Kidney tubule cell (primary cell): ENCODE results near the gene ELAC1.
A peak's percentile ranks its signal among the peaks of the same experiment; 100 is the strongest.
"Not testable (repeated sequence)": the region's sequence is repeated elsewhere in the genome, so short reads cannot be mapped to it uniquely, and the experiment has no call there.

ENCODE experiments used
- DNase-seq: peaks from one replicate; pipeline ENCODE4 v3.0.0-alpha.2; 2018; ENCODE audit warnings: low spot score

The ELAC1 gene, protein sequence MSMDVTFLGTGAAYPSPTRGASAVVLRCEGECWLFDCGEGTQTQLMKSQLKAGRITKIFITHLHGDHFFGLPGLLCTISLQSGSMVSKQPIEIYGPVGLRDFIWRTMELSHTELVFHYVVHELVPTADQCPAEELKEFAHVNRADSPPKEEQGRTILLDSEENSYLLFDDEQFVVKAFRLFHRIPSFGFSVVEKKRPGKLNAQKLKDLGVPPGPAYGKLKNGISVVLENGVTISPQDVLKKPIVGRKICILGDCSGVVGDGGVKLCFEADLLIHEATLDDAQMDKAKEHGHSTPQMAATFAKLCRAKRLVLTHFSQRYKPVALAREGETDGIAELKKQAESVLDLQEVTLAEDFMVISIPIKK

GRCh38 chr18:50967714-50968661, at the start of gene ELAC1:
Gene ELAC1 (plus strand): TSS chr18:50968040. CDS start chr18:50974405, 6,365 bp downstream.
- peak; percentile 87 for DNase-seq

- no peak for DNase-seq
These were observed 49.7 kb upstream of the ELAC1 start for GRCh38 chr18:50918153-50918552.

GRCh38 chr18:50924372-50924771, 43.5 kb upstream of the ELAC1 start:
- no peak for DNase-seq

- DNase-seq, result no peak
These were observed 41.3 kb upstream of the ELAC1 start for GRCh38 chr18:50926521-50926920.

DNA sequence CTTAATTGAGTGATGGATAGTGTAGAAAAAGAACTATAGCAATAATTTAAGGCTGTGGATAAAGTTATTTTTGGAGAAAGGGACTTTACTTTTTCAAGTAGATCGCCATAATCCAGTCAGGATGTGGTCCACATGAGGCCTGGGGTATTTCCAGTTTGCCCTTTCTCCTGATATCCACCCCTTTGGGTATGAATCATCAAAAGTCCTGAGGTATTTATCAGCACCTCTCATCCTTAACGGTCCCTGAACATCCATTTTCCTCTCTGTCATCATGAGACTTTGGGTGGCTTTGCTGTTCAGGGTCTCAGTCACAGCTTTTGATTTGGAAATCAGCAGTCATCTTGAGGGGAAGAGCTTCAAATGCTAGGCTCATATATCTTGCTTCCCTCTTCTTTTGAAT, 39.3 kb upstream of the ELAC1 start:
- peak; percentile 79 for DNase-seq

- DNase-seq, result no peak
These were observed 34.2 kb upstream of the ELAC1 start for GRCh38 chr18:50933684-50934083.

- DNase-seq, result no peak
These were observed 33.2 kb upstream of the ELAC1 start for GRCh38 chr18:50934545-50935211.

- no peak for DNase-seq
These were observed 32.2 kb upstream of the ELAC1 start for GRCh38 chr18:50935493-50936191.

GRCh38 chr18:50937183-50937582, 30.7 kb upstream of the ELAC1 start:
- no peak for DNase-seq

DNA sequence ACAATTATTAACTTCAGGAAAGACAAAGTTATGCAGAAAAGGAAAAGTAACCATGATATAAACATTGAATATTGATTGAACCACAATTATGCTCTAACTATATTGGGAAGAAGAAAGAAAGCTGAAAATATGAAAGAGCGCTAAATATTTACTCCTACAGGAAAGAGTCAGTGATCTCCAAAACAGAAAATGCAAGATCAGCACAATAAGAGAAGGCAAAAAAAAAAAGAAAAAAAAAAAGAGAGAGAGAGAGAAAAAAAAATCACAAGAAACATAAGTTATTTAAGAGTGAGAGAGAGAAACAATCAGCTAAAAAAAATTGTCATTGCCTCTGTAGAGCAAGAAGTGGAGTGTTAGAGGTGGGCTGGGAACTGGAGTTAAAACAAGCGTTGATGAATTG, 28.9 kb upstream of the ELAC1 start:
- no peak for DNase-seq

- peak; percentile 53 for DNase-seq
These were observed 23.5 kb upstream of the ELAC1 start for GRCh38 chr18:50944245-50944932.

- not testable (repeated sequence) for DNase-seq
These were observed 21.9 kb upstream of the ELAC1 start for GRCh38 chr18:50945918-50946317.

GRCh38 chr18:50947899-50948298, 19.9 kb upstream of the ELAC1 start:
- DNase-seq, result peak; percentile 13

- no peak for DNase-seq
These were observed 18.7 kb upstream of the ELAC1 start for GRCh38 chr18:50949185-50949584.

- DNase-seq, result no peak
These were observed 17.2 kb upstream of the ELAC1 start for GRCh38 chr18:50950626-50951025.

DNA sequence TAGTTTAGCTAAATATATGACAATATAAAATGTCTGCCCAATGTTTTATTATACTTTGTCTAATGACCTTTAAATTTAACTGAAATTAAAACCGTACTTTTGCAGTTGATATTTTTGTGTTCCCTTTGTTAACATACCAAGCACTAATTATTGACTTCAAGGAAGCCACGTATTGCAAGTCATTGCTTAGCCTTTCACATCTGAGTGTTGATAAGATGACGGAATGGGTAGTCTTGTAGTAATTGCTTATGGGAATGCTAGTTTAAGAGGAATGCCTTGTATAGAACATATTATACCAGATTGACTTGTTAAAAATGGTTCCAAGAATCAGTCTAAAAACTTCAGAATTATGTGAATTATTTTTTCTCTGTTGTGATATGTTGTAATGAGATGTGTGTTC, 14.0 kb upstream of the ELAC1 start:
- no peak for DNase-seq

DNA sequence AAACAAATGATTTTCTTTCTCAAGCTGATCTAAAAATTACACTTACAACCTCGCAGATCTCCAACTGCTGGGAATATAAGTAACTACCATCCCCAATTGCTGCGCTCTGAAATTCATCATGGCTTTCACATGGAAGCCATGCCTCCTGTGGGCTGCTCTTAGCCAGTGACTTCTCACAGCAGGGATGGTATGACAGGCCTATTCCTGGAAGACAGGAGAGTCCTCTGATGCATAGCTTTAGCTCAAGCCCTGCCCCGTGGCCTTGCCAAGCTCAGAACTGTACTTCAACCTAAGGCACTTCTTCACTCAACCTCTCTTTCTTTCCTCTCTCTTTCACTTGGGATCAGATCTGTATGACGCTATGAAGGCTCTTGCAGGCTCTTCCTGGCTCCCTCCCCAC, 12.6 kb upstream of the ELAC1 start:
- DNase-seq, result no peak

DNA sequence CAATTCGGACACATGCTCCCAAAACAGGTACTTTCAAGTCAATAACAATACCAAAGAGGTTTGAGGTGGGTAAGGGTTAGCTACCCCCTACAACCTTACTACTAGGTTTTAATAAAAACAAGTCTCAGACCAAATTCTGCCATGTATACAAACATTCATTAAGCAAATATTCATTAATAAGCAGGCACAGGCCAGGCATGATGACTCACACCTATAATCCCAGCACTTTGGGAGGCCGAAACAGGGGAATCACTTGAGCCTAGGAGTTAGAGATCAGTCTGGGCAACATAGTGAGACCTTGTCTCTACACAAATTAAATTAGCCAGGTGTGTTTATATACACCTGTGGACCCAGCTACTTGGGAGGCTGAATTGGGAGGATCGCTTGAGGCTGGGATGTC, 11.7 kb upstream of the ELAC1 start:
- DNase-seq, result no peak

DNA sequence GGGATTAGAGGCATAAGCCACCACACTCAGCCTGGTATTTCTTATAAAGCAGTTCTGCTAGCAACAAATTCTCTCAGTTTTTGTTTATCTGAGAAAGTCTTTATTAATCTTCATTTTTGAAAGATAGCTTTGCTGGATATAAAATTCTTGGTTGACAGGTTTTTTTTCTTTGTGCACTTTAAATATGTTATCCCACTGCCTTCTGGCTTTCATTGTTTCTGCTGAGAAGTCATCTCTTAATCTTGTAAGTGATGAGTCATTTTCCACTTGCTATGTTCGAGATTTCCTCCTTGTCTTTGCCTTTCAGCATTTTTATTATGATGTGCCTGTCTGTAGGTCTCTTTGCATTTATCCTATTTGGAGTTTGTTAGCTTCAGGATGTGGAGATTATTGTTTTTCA, 5.9 kb upstream of the ELAC1 start:
- no peak for DNase-seq

GRCh38 chr18:50969448-50969847, 1.6 kb downstream of the ELAC1 start:
- DNase-seq, result no peak

- DNase-seq, result peak; percentile 62
These were observed 2.2 kb downstream of the ELAC1 start for GRCh38 chr18:50970006-50970405.
